ENCODE results near the gene TNIK.

DNA sequence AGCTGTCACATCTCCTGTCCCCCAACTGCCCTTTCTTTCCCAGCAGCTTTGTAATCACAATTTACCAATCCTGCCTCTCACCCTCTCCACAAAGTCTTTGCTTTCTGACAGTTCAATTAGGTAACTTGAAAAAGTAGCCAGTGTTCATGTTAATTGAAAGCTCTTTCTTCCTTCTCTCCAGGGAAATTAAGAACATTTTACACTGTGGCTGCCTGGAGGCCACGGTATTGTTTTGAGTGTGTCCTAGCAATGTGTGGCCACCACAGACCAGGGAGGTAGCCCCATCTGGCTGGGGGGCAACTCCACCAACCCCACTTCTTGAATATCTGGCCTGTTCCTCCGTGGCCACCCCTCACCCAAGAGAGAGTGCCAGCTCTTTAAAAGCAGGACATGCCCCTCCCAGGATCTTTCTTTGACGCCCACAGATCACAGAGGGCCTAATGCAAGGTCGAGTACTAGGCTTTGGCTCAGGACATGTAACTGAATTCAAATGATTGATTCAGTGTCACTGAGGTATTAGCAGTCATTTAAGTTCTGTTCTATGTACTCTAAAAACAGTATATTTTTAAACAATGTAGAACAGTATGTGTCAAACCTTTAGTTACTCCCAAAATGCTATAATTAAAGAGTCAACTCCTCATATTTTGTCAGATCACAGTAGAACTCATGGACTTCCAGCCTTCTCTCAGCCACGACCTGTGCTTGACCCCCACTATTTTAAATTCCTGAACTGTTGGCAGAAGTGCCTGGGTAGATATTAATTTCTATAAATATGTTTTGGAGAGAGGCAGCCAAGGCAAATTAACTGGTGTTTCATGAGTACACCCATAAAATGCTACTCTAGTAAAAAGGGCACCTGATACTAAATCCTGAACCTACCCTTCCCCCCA lies 164.5 kb downstream of the TNIK start:
- TF ChIP-seq, protein P1, sequence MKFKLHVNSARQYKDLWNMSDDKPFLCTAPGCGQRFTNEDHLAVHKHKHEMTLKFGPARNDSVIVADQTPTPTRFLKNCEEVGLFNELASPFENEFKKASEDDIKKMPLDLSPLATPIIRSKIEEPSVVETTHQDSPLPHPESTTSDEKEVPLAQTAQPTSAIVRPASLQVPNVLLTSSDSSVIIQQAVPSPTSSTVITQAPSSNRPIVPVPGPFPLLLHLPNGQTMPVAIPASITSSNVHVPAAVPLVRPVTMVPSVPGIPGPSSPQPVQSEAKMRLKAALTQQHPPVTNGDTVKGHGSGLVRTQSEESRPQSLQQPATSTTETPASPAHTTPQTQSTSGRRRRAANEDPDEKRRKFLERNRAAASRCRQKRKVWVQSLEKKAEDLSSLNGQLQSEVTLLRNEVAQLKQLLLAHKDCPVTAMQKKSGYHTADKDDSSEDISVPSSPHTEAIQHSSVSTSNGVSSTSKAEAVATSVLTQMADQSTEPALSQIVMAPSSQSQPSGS (CRISPR knock-in tag; IDR thresholded peaks at IDR 0.05), result no peak
- TF ChIP-seq, protein P2, sequence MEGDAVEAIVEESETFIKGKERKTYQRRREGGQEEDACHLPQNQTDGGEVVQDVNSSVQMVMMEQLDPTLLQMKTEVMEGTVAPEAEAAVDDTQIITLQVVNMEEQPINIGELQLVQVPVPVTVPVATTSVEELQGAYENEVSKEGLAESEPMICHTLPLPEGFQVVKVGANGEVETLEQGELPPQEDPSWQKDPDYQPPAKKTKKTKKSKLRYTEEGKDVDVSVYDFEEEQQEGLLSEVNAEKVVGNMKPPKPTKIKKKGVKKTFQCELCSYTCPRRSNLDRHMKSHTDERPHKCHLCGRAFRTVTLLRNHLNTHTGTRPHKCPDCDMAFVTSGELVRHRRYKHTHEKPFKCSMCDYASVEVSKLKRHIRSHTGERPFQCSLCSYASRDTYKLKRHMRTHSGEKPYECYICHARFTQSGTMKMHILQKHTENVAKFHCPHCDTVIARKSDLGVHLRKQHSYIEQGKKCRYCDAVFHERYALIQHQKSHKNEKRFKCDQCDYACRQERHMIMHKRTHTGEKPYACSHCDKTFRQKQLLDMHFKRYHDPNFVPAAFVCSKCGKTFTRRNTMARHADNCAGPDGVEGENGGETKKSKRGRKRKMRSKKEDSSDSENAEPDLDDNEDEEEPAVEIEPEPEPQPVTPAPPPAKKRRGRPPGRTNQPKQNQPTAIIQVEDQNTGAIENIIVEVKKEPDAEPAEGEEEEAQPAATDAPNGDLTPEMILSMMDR (CRISPR knock-in tag; IDR thresholded peaks at IDR 0.05), result no peak
- TF ChIP-seq RELA (CRISPR knock-in tag; IDR thresholded peaks at IDR 0.05) (no peak), ZFP91 (CRISPR knock-in tag; IDR thresholded peaks at IDR 0.05; ENCODE audit: borderline replicate concordance) (no peak), ATF3 (CRISPR knock-in tag; IDR thresholded peaks at IDR 0.05) (no peak), ZFP37 (CRISPR knock-in tag; IDR thresholded peaks at IDR 0.05; ENCODE audit: borderline replicate concordance) (no peak), ZBTB21 (CRISPR knock-in tag; IDR thresholded peaks at IDR 0.05) (no peak), YY1 (IDR thresholded peaks at IDR 0.05; ENCODE audit: insufficient read depth, insufficient replicate concordance, low read depth, low read length) (no peak), ZNF12 (CRISPR knock-in tag; IDR thresholded peaks at IDR 0.05) (no peak), CREB1 (IDR thresholded peaks at IDR 0.05) (no peak), CREB1 (CRISPR knock-in tag; IDR thresholded peaks at IDR 0.05) (no peak), TAF1 (CRISPR knock-in tag; IDR thresholded peaks at IDR 0.05) (no peak), SP4 (CRISPR knock-in tag; IDR thresholded peaks at IDR 0.05) (no peak), POLR2A (IDR thresholded peaks at IDR 0.05; ENCODE audit: insufficient read depth in 1 of 2, low read depth in 2 of 2, low read length in 2 of 2) (no peak), ISL2 (CRISPR knock-in tag; IDR thresholded peaks at IDR 0.05) (no peak)

Measured in HepG2 (cell line).